ENCODE measurements around the gene C10orf71.

Gene C10orf71

GRCh38 chr10:49325916-49326783 lies 27.2 kb downstream of the C10orf71 start:
- no peak for TF ChIP-seq CTCF (conservative IDR thresholded peaks at IDR 0.05; ENCODE audit: low read length)
- no peak for DNase-seq (ENCODE audit: low read depth)
- H3K4me3 ChIP-seq (ENCODE audit: low read length): no peak overlapping the region

GRCh38 chr10:49327036-49327813 lies 28.3 kb downstream of the C10orf71 start:
- TF ChIP-seq CTCF (conservative IDR thresholded peaks at IDR 0.05; ENCODE audit: low read length): no peak
- no peak for DNase-seq (ENCODE audit: low read depth)
- no peak overlapping the region for H3K4me3 ChIP-seq (ENCODE audit: low read length)

GRCh38 chr10:49328401-49329145 lies 29.6 kb downstream of the C10orf71 start:
- no peak overlapping the region for H3K4me3 ChIP-seq (ENCODE audit: low read length)
- TF ChIP-seq CTCF (conservative IDR thresholded peaks at IDR 0.05; ENCODE audit: low read length): no peak
- DNase-seq (ENCODE audit: low read depth): no peak

GRCh38 chr10:49329146-49329505 lies 30.2 kb downstream of the C10orf71 start:
- no peak overlapping the region for H3K4me3 ChIP-seq (ENCODE audit: low read length)
- TF ChIP-seq CTCF (conservative IDR thresholded peaks at IDR 0.05; ENCODE audit: low read length): no peak
- DNase-seq (ENCODE audit: low read depth): no peak

GRCh38 chr10:49330127-49330665 lies 31.2 kb downstream of the C10orf71 start:
- H3K4me3 ChIP-seq (ENCODE audit: low read length): no peak overlapping the region
- no peak for DNase-seq (ENCODE audit: low read depth)
- no peak for TF ChIP-seq CTCF (conservative IDR thresholded peaks at IDR 0.05; ENCODE audit: low read length)

- TF ChIP-seq CTCF (conservative IDR thresholded peaks at IDR 0.05; ENCODE audit: low read length): no peak
- no peak for DNase-seq (ENCODE audit: low read depth)
- no peak overlapping the region for H3K4me3 ChIP-seq (ENCODE audit: low read length)
Observed at GRCh38 chr10:49331431-49331830, 32.5 kb downstream of the C10orf71 start.

Data from AG10803 (cell line).